Neural progenitor cell (in vitro differentiated cells): Measurements from ENCODE around the gene CCZ1B. TPM values are rescaled to one million over a fixed set of nuclear protein-coding genes. Genes with fewer than 3 reads are reported as not detected.
"Not testable (repeated sequence)": the region's sequence is repeated elsewhere in the genome, so short reads cannot be mapped to it uniquely, and the experiment has no call there.

ENCODE experiments used
- DNase-seq: peaks from one replicate; pipeline ENCODE4 v3.0.0-alpha.2; 2016; ENCODE audit warnings: low spot score
- H2AFZ ChIP-seq: fragments of 200-600 bp; sonication (generic); replicated peaks from 2 replicates; pipeline ENCODE4 v1.6.1; 2016; ENCODE audit warnings: antibody characterized with exemption
- H3F3A ChIP-seq: fragments of 200-600 bp; sonication (generic); 2 replicates; pipeline ENCODE4 v1.6.1; 2016; ENCODE audit warnings: antibody characterized with exemption, low read depth
- H3K27ac ChIP-seq: fragments of 200-600 bp; sonication (generic); 2 replicates; pipeline ENCODE4 v1.5.1; 2016; ENCODE audit warnings: mild to moderate bottlenecking
- H3K27me3 ChIP-seq: fragments of 200-600 bp; sonication (generic); 2 replicates; pipeline ENCODE4 v1.6.1; 2016; ENCODE audit warnings: mild to moderate bottlenecking, moderate library complexity
- H3K36me3 ChIP-seq: fragments of 200-600 bp; sonication (generic); 2 replicates; pipeline ENCODE4 v1.5.1; 2016
- H3K4me1 ChIP-seq: fragments of 200-600 bp; sonication (generic); 2 replicates; pipeline ENCODE4 v1.6.1; 2016; ENCODE audit warnings: mixed run types
- H3K4me2 ChIP-seq: fragments of 200-600 bp; sonication (generic); 2 replicates; pipeline ENCODE4 v1.6.1; 2016
- H3K4me3 ChIP-seq: fragments of 200-600 bp; sonication (generic); 2 replicates; pipeline ENCODE4 v1.5.1; 2016
- H3K79me2 ChIP-seq: fragments of 200-600 bp; sonication (generic); 2 replicates; pipeline ENCODE4 v1.6.1; 2016; ENCODE audit warnings: low read depth
- H3K9ac ChIP-seq: fragments of 200-600 bp; sonication (generic); 2 replicates; pipeline ENCODE4 v1.6.1; 2016
- H3K9me3 ChIP-seq: fragments of 200-600 bp; sonication (generic); 2 replicates; pipeline ENCODE4 v1.5.1; 2016; ENCODE audit warnings: low read depth
- H4K20me1 ChIP-seq: fragments of 200-600 bp; sonication (generic); 2 replicates; pipeline ENCODE4 v1.6.1; 2016; ENCODE audit warnings: low read depth
- H3K27ac Mint-ChIP-seq: 3 replicates; pipeline ENCODE4 v1.8.0; 2021; ENCODE audit warnings: mixed read lengths
- H3K27me3 Mint-ChIP-seq: 2 replicates; pipeline ENCODE4 v1.8.0; 2022; ENCODE audit warnings: low read depth, mild to moderate bottlenecking, inconsistent platforms, moderate library complexity, mixed read lengths; ENCODE audit not compliant: insufficient read depth
- H3K36me3 Mint-ChIP-seq: 3 replicates; pipeline ENCODE4 v1.8.0; 2021; ENCODE audit warnings: mixed read lengths
- H3K4me1 Mint-ChIP-seq: 3 replicates; pipeline ENCODE4 v1.8.0; 2021; ENCODE audit warnings: mixed read lengths
- H3K4me3 Mint-ChIP-seq: 3 replicates; pipeline ENCODE4 v1.8.0; 2021; ENCODE audit warnings: mild to moderate bottlenecking, moderate library complexity, mixed read lengths
- H3K9me3 Mint-ChIP-seq: 3 replicates; pipeline ENCODE4 v1.8.0; 2020; ENCODE audit warnings: mixed read lengths
- total RNA-seq: library from RNA; depleted of rRNA; stranded (reverse); fragments of >200 nt; gene quantifications from 2 replicates; pipeline ENCODE4 v1.2.3, GENCODE V29; 2015; ENCODE audit warnings: low replicate concordance

CCZ1B gene
- total RNA-seq, 1 donor from 2014 or later, result 39.5 TPM

DNA sequence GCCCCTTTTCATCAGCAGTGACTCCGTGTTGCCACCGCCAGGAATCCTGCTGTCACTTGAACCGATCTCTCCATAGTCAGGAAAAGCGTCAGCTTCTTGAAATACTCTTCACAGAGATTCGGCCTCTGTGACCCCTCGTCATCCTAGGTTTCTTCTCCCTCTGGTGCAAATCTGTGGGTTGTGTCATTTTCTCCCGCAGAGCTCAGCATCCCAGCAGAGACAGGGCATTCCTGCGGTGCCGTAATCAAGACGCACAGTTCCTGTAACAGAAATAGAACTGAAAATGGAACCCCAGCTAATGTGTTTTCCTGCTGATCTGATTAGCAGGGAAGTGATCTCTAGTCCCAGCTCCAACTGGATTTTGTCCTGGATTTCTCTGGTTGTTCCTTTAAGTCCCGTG, 31.8 kb downstream of the CCZ1B start:
- not testable (repeated sequence) for H2AFZ ChIP-seq, H3K27me3 ChIP-seq, H3K36me3 Mint-ChIP-seq, H3K4me3 Mint-ChIP-seq, H3K9me3 Mint-ChIP-seq, H3K4me1 ChIP-seq, H3K36me3 ChIP-seq, H3K4me3 ChIP-seq, H4K20me1 ChIP-seq, H3K4me1 Mint-ChIP-seq, H3K9me3 ChIP-seq, H3K4me2 ChIP-seq, H3K27ac Mint-ChIP-seq, H3K79me2 ChIP-seq, H3K27ac ChIP-seq, H3K27me3 Mint-ChIP-seq, H3K9ac ChIP-seq, DNase-seq, H3F3A ChIP-seq

DNA sequence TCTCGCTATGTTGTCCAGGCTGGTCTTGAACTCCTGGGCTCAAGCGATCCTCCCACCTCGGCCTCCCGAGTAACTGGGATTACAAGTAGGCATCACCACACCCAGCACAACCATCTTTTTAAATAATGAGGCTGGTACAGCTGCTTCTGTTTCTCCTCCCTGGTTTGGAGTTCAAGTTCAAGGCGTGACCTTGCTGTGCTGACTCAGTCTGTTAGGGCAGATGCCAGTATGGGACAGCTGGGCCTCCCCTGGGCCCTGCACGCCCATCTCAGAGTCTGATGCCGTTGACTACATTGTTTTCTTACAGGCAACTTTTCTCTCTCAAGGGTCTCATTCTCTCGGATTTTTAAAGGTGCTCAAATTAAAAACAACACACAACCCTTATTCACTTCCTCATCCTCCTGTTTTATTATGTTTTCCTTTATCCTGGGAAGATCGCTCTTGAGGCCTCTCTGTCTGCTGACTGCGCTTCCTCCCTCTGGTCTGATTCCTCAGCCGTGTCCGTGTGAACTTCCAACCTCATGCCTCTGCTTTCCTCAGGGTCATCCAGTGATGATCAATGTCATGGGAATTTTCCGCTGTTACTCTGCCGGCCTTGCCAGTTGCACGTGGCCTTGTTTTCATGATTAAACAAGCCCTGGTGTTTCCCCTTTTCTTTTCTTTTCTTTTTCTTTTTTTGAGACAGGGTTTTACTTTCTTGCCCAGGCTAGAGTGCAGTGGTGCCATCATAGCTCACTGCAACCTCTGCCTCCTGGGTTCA, 33.8 kb downstream of the CCZ1B start:
- H3K36me3 Mint-ChIP-seq, H3K4me2 ChIP-seq, H3K4me1 Mint-ChIP-seq, H3K36me3 ChIP-seq, H3K4me1 ChIP-seq, H3K27me3 Mint-ChIP-seq, H3K27ac ChIP-seq, H3K79me2 ChIP-seq, H4K20me1 ChIP-seq, H3K27me3 ChIP-seq, H3K4me3 ChIP-seq, H2AFZ ChIP-seq, H3K4me3 Mint-ChIP-seq, DNase-seq, H3K9me3 ChIP-seq, H3K27ac Mint-ChIP-seq, H3F3A ChIP-seq, H3K9ac ChIP-seq, H3K9me3 Mint-ChIP-seq: not testable (repeated sequence)

DNA sequence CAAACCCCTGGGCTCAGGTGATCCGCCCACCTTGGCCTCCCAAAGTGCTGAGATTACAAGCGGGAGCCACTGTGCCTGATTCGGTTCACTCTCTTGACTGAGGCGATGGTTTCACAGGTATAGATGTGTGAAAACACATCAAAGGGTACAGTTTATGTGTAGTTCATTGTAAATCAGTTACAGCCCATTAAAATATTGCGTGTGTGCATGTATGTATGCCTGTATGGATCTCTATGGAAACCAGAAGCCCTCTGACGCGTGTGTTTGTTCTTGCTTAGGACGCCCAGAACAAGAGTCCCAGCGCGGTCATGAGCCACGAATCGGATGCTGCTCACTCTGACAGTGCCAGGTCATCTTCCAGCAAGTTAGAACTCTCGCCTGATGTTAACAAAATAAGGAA, 36.7 kb downstream of the CCZ1B start:
- not testable (repeated sequence) for H4K20me1 ChIP-seq, H3K4me2 ChIP-seq, H3K9me3 Mint-ChIP-seq, H2AFZ ChIP-seq, H3K27me3 ChIP-seq, H3K4me1 ChIP-seq, DNase-seq, H3K9me3 ChIP-seq, H3K27me3 Mint-ChIP-seq, H3K9ac ChIP-seq, H3K4me1 Mint-ChIP-seq, H3K36me3 ChIP-seq, H3K27ac Mint-ChIP-seq, H3K4me3 Mint-ChIP-seq, H3F3A ChIP-seq, H3K4me3 ChIP-seq, H3K27ac ChIP-seq, H3K36me3 Mint-ChIP-seq, H3K79me2 ChIP-seq

DNA sequence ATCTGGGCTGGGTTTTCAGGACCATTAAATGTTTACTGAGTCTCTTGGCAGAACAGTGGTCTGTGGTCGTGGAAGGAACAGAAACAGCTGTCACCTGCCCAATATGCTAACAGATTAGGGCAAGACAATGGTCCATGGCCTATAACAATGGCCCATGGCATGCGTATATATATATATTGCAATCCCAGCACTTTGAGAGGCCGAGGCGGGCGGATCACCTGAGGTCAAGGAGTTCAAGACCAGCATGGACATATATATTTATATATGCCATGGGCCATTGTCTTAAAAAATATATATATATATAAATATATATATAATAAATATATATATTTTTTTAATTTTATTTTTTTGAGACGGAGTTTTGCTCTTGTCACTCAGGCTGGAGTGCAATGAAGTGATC, 44.5 kb downstream of the CCZ1B start:
- H3K4me1 ChIP-seq, H3K27me3 Mint-ChIP-seq, H3K79me2 ChIP-seq, H3K27ac ChIP-seq, H3K36me3 ChIP-seq, H3K36me3 Mint-ChIP-seq, H4K20me1 ChIP-seq, H3K9me3 Mint-ChIP-seq, H3K4me1 Mint-ChIP-seq, H3K4me3 Mint-ChIP-seq, H3K4me2 ChIP-seq, H3K9ac ChIP-seq, H2AFZ ChIP-seq, H3K27me3 ChIP-seq, H3F3A ChIP-seq, H3K4me3 ChIP-seq, H3K27ac Mint-ChIP-seq, DNase-seq, H3K9me3 ChIP-seq: not testable (repeated sequence)

DNA sequence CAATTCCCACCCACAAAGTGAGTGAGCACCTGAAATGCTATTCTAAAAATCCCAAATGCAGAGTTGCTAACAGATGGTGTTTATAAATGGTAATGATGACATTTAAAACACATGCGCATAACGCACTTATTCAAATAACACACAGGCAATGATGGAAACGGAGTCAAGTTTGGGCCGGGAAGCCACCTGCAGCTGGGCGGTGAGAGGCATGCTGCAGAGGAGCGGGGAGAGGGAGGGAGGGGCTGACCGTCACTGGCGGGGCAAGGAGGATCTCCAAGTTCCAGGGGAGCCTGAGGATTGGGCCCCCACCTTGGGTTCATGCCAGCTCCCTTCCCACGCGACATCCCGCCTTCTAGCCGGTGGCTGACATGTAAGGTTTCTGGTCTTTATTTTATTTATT, 64.9 kb downstream of the CCZ1B start:
- not testable (repeated sequence) for H3K4me1 Mint-ChIP-seq, H3K4me1 ChIP-seq, H3F3A ChIP-seq, H3K9me3 Mint-ChIP-seq, H4K20me1 ChIP-seq, DNase-seq, H3K36me3 ChIP-seq, H3K27ac ChIP-seq, H3K27ac Mint-ChIP-seq, H3K79me2 ChIP-seq, H3K9ac ChIP-seq, H3K36me3 Mint-ChIP-seq, H3K4me3 Mint-ChIP-seq, H3K4me2 ChIP-seq, H3K9me3 ChIP-seq, H2AFZ ChIP-seq, H3K27me3 Mint-ChIP-seq, H3K4me3 ChIP-seq, H3K27me3 ChIP-seq

DNA sequence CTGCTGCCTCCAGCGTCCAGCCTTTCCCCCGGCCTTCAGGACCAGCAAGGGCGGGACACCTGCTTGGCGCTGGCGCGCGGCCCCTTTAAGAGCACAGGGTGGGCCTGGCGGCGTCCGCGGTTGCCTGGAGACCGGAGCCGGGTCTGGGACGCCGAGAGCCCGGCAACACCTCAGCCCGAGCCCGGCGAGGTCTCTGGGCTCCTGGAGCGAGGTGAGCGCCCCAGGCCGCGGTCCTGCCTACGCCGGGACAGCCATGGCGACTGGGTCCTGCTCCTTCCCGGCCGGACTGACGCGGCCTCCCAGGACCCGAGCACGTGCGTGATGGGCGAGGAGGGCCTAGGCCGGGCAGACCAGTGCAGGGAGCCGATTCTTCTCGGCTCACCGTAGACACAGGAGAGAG, 72.1 kb downstream of the CCZ1B start, which contains the start of gene RSPH10B2:
Gene RSPH10B2 (plus strand): TSS at position 140 of the 400 bp plus-strand sequence. CDS start 3,575 bp downstream, outside the sequence.
- Histone ChIP-seq H3K4me3 (peak within 1 kb of the TSS; percentile 36), H3K4me2 (peak within 1 kb of the TSS; percentile 68)
- not testable (repeated sequence) for H3K27ac ChIP-seq, H3K27me3 ChIP-seq, H3K79me2 ChIP-seq, H3K36me3 Mint-ChIP-seq, H3K4me1 Mint-ChIP-seq, H3K9me3 Mint-ChIP-seq, H3K4me1 ChIP-seq, H3K27me3 Mint-ChIP-seq, H4K20me1 ChIP-seq, H2AFZ ChIP-seq, H3K36me3 ChIP-seq, H3F3A ChIP-seq, H3K9ac ChIP-seq, H3K4me3 Mint-ChIP-seq, H3K9me3 ChIP-seq, H3K27ac Mint-ChIP-seq
- peak; percentile 8 for DNase-seq

DNA sequence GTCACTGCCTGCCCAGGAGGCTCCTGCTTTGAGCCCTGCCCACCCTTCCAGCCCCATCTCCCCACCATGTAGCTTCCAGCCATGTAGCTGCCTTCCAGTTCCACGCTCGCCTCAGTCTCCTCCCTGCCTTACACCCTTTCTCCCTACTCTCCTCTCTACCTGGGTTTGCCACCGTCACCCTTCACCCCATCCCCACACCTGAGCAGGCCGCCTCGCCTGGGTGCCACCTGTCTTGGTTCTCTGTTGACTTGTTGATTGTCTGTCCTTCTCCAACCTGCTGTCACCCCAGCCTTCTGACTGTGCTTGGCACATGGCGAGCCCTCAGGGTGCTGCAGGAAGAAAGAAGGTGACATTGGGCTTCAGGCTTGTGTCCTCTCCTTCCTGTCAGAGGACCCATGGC, 75.9 kb downstream of the CCZ1B start:
- H3K36me3 Mint-ChIP-seq, H3K27ac Mint-ChIP-seq, DNase-seq, H3K9me3 ChIP-seq, H3K27ac ChIP-seq, H3K4me1 ChIP-seq, H3K27me3 ChIP-seq, H3K4me3 ChIP-seq, H3K4me2 ChIP-seq, H4K20me1 ChIP-seq, H3K4me1 Mint-ChIP-seq, H3F3A ChIP-seq, H3K36me3 ChIP-seq, H3K79me2 ChIP-seq, H3K27me3 Mint-ChIP-seq, H3K9me3 Mint-ChIP-seq, H3K9ac ChIP-seq, H2AFZ ChIP-seq: not testable (repeated sequence)
- H3K4me3 Mint-ChIP-seq, result peak overlapping the region; percentile 5

DNA sequence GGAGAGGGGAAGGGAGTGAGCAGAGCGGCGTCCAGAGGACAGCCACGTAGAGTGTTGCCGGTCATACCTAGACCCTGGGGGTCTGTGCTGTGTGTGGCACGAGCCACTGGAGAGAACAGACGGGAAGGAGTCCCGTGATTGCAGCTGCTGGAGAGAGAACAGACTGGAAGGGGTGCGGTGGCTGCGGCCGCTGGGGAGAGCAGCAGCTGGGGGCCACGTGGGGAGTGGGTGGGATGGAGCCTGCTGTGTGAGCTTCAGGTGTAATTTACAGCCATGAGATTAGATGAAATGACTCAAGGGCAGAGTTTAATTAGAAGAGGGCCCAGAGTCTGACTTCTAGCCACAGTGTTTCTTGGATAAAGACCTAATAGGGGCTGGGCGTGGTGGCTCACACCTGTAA, 76.7 kb downstream of the CCZ1B start:
- not testable (repeated sequence) for H3K9me3 ChIP-seq, H3K4me1 ChIP-seq, H3K27ac ChIP-seq, H3K9me3 Mint-ChIP-seq, H3K4me1 Mint-ChIP-seq, H3K9ac ChIP-seq, H4K20me1 ChIP-seq, H3K36me3 Mint-ChIP-seq, H3K36me3 ChIP-seq, H2AFZ ChIP-seq, H3F3A ChIP-seq, DNase-seq, H3K27me3 Mint-ChIP-seq, H3K27me3 ChIP-seq, H3K4me3 Mint-ChIP-seq, H3K4me2 ChIP-seq, H3K4me3 ChIP-seq, H3K79me2 ChIP-seq, H3K27ac Mint-ChIP-seq
